GM06990 (cell line): ENCODE results near the gene PTPRF.

Experiments
- DNase-seq: peaks from one replicate; pipeline ENCODE4 v3.0.0-alpha.2; 2011; ENCODE audit not compliant: insufficient read length; ENCODE audit errors: extremely low read depth
- H3K27me3 ChIP-seq: replicated peaks from 2 replicates; pipeline ENCODE4 v1.6.0; 2011; ENCODE audit warnings: low read length; ENCODE audit not compliant: control insufficient read depth, insufficient read depth
- H3K36me3 ChIP-seq: 2 replicates; pipeline ENCODE4 v1.5.1; 2011; ENCODE audit warnings: low read length; ENCODE audit not compliant: control insufficient read depth, insufficient read depth
- H3K4me3 ChIP-seq: replicated peaks from 2 replicates; pipeline ENCODE4 v1.5.1; 2011; ENCODE audit warnings: low read depth, mild to moderate bottlenecking, control low read depth, low read length
- TF ChIP-seq, protein P1 (sequence below): IDR thresholded peaks from 2 replicates; pipeline ENCODE4 v1.5.1; 2011; ENCODE audit warnings: low read length, control low read depth, mild to moderate bottlenecking, inconsistent platforms; ENCODE audit not compliant: insufficient read depth, poor library complexity, severe bottlenecking

PTPRF gene

DNA sequence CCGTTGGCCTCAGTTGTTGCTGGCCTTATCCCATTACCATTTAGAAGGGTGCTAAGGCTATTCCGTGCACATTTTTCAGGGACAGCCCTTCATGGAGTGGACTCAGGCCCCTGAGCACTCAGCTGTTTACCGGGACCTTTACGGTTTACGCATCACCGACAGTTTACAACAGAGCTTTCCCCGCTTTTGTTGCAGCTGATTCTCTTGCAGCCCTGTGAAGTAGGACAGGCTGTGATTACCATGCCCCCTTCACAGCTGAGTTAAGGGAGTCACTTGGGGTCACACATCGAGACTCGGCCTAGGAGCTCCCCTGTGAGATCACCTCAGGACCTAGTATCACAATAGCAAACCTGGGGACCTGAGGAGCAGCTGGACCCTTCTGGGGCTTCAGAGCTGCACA lies 41.9 kb downstream of the PTPRF start:
- DNase-seq, result no peak
- Histone ChIP-seq H3K36me3 (no peaks in the 10 kb centered on the region), H3K27me3 (no peaks in the 10 kb centered on the region), H3K4me3 (no peak overlapping the region)
- TF ChIP-seq, protein P1, sequence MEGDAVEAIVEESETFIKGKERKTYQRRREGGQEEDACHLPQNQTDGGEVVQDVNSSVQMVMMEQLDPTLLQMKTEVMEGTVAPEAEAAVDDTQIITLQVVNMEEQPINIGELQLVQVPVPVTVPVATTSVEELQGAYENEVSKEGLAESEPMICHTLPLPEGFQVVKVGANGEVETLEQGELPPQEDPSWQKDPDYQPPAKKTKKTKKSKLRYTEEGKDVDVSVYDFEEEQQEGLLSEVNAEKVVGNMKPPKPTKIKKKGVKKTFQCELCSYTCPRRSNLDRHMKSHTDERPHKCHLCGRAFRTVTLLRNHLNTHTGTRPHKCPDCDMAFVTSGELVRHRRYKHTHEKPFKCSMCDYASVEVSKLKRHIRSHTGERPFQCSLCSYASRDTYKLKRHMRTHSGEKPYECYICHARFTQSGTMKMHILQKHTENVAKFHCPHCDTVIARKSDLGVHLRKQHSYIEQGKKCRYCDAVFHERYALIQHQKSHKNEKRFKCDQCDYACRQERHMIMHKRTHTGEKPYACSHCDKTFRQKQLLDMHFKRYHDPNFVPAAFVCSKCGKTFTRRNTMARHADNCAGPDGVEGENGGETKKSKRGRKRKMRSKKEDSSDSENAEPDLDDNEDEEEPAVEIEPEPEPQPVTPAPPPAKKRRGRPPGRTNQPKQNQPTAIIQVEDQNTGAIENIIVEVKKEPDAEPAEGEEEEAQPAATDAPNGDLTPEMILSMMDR, result no peak

DNA sequence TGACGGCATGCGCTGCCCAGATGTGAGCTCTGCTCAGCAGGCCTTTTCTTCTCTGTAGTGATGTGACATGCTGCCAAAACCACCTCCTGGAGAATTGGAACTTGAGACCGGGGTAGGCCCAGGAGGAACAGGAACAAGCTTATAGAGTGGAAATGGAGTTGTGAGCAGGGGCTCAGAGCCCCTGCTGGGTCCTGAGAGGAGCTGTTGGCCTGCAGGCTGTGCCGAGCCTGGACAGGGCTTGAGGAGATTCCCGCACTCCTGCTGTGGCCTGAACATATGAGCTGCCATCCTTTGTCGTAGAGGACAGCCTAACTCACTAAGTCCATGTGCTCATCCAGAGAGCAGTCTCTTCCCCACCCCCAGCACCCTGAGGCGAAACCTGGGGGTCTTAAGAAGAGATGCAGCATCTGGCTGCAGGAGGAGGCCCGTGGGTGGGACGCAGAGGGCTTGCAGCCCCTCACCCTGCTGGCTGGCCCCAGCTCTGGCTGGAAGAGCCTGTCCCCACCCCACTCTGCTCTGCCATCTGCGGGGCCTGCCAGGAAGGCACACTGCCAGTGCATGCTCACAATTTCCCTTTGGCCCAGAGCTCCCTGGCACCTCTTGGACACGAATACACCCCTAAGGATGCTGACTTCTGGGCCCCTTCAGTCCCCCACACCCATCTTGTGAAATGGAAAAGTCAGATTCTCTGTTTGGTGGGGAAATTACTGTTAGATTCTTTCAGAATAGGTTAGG lies 42.5 kb downstream of the PTPRF start:
- Histone ChIP-seq H3K36me3 (no peaks in the 10 kb centered on the region), H3K27me3 (no peaks in the 10 kb centered on the region), H3K4me3 (no peak overlapping the region)
- DNase-seq, result no peak
- TF ChIP-seq, protein P1, result no peak

DNA sequence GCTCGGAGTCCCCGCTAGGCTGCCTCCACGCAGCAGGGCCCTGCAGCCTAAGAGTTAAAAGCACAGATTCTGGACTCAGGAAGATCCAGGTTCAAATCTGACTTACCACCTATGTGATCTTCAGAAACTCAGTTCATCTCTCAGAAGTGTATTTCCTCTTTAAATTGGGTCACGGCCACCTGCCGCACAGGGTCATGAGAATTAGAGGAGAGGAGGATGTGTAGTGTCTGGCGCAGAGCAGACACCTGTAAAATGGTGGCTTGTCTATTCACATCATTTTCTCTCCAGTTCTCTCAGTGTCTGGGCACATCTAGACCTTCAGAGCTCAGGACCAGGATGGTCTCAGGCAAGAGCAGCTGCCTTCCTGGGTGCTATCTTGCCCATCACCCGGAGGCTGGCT lies 45.8 kb downstream of the PTPRF start:
- H3K36me3 ChIP-seq, result no peaks in the 10 kb centered on the region
- no peak for DNase-seq
- TF ChIP-seq, protein P1, result no peak
- H3K27me3 ChIP-seq, result no peaks in the 10 kb centered on the region
- H3K4me3 ChIP-seq, result no peak overlapping the region

DNA sequence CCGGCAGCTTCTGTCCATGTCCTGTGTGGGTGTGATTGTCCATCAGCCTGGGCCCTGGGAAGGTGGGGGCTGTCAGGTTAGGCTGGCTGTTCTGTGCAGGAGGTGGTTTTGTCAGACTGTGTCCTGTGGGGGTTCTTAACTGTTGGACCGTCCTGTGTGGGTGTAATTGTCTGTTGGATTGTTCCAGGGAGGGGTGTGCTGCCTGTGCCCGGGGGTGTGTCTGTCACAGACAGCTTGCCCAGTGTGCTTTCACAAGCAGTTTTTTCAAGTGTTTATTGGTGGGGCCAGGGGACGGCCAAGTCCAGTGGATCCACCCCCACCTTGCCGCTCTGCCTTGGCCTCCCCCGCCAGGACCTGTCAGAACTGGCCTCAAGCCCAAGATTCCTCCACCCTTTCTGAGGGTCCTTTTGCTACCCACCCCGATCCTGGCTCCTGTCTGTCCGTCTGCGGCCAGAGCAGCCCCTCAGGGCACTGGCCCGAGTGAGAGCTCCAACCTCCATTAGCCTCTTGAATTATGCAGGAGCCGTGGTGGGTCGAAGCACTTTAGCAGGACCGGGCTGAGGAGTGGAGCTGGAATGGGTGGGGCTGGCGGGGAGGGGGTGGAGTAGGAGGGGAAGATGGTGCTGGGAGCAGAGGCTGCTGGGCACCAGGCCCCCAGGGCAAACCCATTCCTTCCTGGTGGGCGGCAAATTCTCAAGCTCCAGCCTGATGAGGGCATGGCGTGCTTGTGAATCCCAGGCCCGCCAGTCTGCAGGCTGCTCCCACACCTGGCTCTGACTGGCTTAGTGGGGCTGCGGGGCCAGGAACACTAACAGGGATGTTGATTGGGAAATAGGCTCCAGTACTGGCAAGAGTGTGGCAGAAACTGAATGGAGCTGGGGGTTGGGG lies 47.2 kb downstream of the PTPRF start:
- Histone ChIP-seq H3K4me3 (no peak overlapping the region), H3K36me3 (no peaks in the 10 kb centered on the region), H3K27me3 (no peaks in the 10 kb centered on the region)
- TF ChIP-seq, protein P1, result no peak
- no peak for DNase-seq

GRCh38 chr1:43580039-43580438 lies 49.4 kb downstream of the PTPRF start:
- DNase-seq, result no peak
- TF ChIP-seq, protein P1, result no peak
- H3K36me3 ChIP-seq, result no peaks in the 10 kb centered on the region

More at GRCh38 chr1:43580039-43580438, 49.4 kb downstream of the PTPRF start:
- no peak overlapping the region for H3K4me3 ChIP-seq
- H3K27me3 ChIP-seq, result no peaks in the 10 kb centered on the region
